H1 (cell line): Measurements from ENCODE around the gene FN3KRP.
A peak's percentile ranks its signal among the peaks of the same experiment; 100 is the strongest.

Source experiments
- BRCA1 ChIP-seq: IDR thresholded peaks from 2 replicates; pipeline ENCODE4 v1.6.1; 2012; ENCODE audit warnings: low read depth, low read length, improper control_type of control experiment
- CBX8 ChIP-seq: fragments of 300-800, 300-1000 bp; sonication (generic); IDR thresholded peaks from 2 replicates; pipeline ENCODE4 v1.7.1; 2016; ENCODE audit warnings: low read depth, low read length, borderline replicate concordance
- CTBP2 ChIP-seq: IDR thresholded peaks from 2 replicates; pipeline ENCODE4 v1.7.0; 2011; ENCODE audit warnings: borderline replicate concordance, mild to moderate bottlenecking, moderate library complexity, mixed read lengths, low read length; ENCODE audit not compliant: insufficient read depth, insufficient read length
- FOSL1 ChIP-seq: IDR thresholded peaks from 2 replicates; pipeline ENCODE4 v1.6.1; 2011; ENCODE audit warnings: mild to moderate bottlenecking, low read depth, low read length, moderate library complexity; ENCODE audit not compliant: insufficient read depth
- GTF2F1 ChIP-seq: IDR thresholded peaks from 2 replicates; pipeline ENCODE4 v1.6.1; 2012; ENCODE audit warnings: low read depth, low read length, improper control_type of control experiment, borderline replicate concordance
- POLR2A ChIP-seq, 2 experiments: IDR thresholded peaks; 1 replicate in 1 of 2; 2 replicates in 1 of 2; pipeline ENCODE4 v1.6.1; 2011; ENCODE audit warnings: low read depth in 2 of 2, low read length in 2 of 2, mild to moderate bottlenecking in 2 of 2; ENCODE audit errors: control extremely low read depth in 1 of 2
- SIN3A ChIP-seq, 2 experiments: IDR thresholded peaks in 1 of 2; conservative IDR thresholded peaks in 1 of 2; 2 replicates each; pipeline ENCODE4 v1.6.1; 2011 to 2012; ENCODE audit warnings: low read length in 2 of 2, improper control_type of control experiment in 1 of 2, low read depth in 1 of 2, mild to moderate bottlenecking in 1 of 2
- TBP ChIP-seq: IDR thresholded peaks from 2 replicates; pipeline ENCODE4 v1.6.1; 2011; ENCODE audit warnings: low read depth, low read length, improper control_type of control experiment
- YY1 ChIP-seq: IDR thresholded peaks from 2 replicates; pipeline ENCODE4 v1.6.1; 2011; ENCODE audit warnings: low read depth, mild to moderate bottlenecking, low read length
- ZNF274 ChIP-seq: IDR thresholded peaks from 2 replicates; pipeline ENCODE4 v1.7.0; 2012; ENCODE audit warnings: low read length, borderline replicate concordance; ENCODE audit errors: extremely low read depth
- TF ChIP-seq, protein P1 (sequence below), 3 experiments: IDR thresholded peaks; 1 replicate in 2 of 3; 2 replicates in 1 of 3; pipeline versions ENCODE4 v1.5.1 to v1.6.1; 2011; ENCODE audit warnings: low read length in 3 of 3, mild to moderate bottlenecking in 3 of 3, inconsistent platforms in 2 of 3, low read depth in 1 of 3, moderate library complexity in 1 of 3; ENCODE audit not compliant: insufficient read depth in 1 of 3; ENCODE audit errors: control extremely low read depth in 1 of 3
- TF ChIP-seq, protein P2 (sequence below): IDR thresholded peaks from 2 replicates; pipeline ENCODE4 v1.6.1; 2012; ENCODE audit warnings: inconsistent platforms
- TF ChIP-seq, protein P3 (sequence below): IDR thresholded peaks from 2 replicates; pipeline ENCODE4 v1.6.1; 2011; ENCODE audit warnings: low read length, improper control_type of control experiment

DNA sequence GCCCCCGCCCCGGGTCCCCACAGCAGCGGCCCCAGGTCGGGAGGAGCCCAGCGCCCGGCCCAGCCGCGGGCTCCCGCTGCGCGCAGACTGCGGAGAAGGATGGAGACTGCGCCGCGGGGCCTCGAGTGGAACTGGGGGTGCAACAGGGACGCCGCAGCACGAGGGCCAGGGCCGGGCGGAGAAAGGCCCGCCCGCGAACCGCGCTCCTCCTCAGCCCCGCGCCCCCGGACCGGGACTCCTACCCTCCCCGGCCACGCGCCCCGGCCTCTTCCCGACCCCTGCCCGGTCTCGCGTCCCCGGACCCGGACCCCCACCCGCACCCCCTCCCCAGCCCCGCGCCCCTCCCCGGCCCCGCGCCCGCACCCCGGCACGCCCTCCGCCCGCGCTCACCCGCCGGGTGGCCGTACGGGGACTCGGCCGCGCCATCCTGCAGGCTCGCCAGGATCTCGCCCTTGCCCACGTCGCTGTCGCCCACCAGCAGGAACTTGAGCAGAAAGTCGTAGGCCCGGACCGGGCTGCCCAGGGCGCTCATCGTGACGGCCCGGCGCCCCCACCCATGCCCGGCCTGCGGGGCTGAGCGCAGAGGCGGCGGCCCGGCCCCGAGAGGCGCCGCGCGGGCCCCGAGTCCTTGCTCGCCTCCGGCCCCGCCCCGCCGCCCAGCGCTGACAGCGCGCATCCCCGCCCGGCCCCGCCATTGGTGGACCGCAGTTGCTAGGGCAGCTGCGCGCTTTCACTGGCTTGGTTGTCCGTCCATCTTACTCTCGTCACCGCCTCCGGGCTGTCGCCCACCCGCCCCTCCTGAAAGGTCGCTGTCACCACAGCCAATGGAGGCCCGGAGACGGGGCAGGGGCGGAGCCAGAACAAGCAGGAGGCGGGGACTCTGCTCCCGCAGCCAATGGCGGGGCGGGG lies 18.2 kb upstream of the FN3KRP start, which contains the start of gene RAB40B:
- TF ChIP-seq TBP = no peak
- TF ChIP-seq, protein P1, sequence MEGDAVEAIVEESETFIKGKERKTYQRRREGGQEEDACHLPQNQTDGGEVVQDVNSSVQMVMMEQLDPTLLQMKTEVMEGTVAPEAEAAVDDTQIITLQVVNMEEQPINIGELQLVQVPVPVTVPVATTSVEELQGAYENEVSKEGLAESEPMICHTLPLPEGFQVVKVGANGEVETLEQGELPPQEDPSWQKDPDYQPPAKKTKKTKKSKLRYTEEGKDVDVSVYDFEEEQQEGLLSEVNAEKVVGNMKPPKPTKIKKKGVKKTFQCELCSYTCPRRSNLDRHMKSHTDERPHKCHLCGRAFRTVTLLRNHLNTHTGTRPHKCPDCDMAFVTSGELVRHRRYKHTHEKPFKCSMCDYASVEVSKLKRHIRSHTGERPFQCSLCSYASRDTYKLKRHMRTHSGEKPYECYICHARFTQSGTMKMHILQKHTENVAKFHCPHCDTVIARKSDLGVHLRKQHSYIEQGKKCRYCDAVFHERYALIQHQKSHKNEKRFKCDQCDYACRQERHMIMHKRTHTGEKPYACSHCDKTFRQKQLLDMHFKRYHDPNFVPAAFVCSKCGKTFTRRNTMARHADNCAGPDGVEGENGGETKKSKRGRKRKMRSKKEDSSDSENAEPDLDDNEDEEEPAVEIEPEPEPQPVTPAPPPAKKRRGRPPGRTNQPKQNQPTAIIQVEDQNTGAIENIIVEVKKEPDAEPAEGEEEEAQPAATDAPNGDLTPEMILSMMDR (IDR thresholded peaks at IDR 0.05; ENCODE audit: control extremely low read depth in 1 of 3, insufficient read depth in 1 of 3, low read depth in 1 of 3, low read length in 3 of 3) = no peak
- no peak for TF ChIP-seq CTBP2
- TF ChIP-seq YY1 = no peak
- no peak for TF ChIP-seq FOSL1
- TF ChIP-seq ZNF274 = no peak
- TF ChIP-seq SIN3A (conservative IDR thresholded peaks at IDR 0.05 in 1 of 2, IDR thresholded peaks at IDR 0.05 in 1 of 2; ENCODE audit: low read depth in 1 of 2, low read length in 2 of 2) = no peak
- no peak for TF ChIP-seq POLR2A (IDR thresholded peaks at IDR 0.05; ENCODE audit: control extremely low read depth in 1 of 2, low read depth in 2 of 2, low read length in 2 of 2)
- TF ChIP-seq, protein P2, sequence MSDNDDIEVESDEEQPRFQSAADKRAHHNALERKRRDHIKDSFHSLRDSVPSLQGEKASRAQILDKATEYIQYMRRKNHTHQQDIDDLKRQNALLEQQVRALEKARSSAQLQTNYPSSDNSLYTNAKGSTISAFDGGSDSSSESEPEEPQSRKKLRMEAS = peak; percentile 45; the same call in 1 of the 2 replicates
- TF ChIP-seq CBX8 = no peak
- TF ChIP-seq, protein P3, sequence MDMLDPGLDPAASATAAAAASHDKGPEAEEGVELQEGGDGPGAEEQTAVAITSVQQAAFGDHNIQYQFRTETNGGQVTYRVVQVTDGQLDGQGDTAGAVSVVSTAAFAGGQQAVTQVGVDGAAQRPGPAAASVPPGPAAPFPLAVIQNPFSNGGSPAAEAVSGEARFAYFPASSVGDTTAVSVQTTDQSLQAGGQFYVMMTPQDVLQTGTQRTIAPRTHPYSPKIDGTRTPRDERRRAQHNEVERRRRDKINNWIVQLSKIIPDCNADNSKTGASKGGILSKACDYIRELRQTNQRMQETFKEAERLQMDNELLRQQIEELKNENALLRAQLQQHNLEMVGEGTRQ = no peak
- TF ChIP-seq BRCA1 = no peak
- TF ChIP-seq GTF2F1 = no peak
